Esophagus squamous epithelium (tissue), 4 donors: Measurements from ENCODE around the gene MGAT4C.

Experiments used
- POLR2A ChIP-seq, 4 donors: fragments of 450-650 bp; IDR thresholded peaks; one replicate each; pipeline ENCODE4 v1.6.1; 2017; ENCODE audit warnings: antibody characterized with exemption in 4 of 4, mild to moderate bottlenecking in 4 of 4, moderate library complexity in 3 of 4
- TF ChIP-seq, protein P1 (sequence below), 6 experiments: fragments of 450-650 bp in 4 of 6; fragments of 200-600 bp in 2 of 6; sonication (generic) in 2 of 6; IDR thresholded peaks; one replicate each; pipeline ENCODE4 v1.5.1; 2016 to 2019; ENCODE audit warnings: antibody characterized with exemption in 6 of 6, mild to moderate bottlenecking in 4 of 6, moderate library complexity in 4 of 6

DNA sequence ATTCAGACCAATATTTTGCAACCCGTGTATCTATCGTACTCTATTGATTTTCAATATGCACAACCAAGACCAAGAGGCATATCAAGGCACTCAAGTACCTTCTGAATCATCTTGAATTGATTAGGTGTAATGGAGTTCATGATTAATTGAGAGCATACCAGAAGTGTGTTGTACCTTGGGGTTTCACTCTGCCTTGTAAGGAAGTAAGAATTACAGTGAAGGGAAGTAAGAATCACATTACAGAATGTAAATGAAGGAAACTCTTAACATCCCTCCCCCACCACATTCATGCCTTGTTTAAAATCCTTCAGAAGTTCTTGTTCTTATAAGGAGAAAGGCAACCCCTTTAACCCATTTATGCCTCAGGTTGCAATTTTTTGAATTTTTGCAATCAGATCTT, 5.4 kb upstream of the MGAT4C start:
- TF ChIP-seq, protein P1, sequence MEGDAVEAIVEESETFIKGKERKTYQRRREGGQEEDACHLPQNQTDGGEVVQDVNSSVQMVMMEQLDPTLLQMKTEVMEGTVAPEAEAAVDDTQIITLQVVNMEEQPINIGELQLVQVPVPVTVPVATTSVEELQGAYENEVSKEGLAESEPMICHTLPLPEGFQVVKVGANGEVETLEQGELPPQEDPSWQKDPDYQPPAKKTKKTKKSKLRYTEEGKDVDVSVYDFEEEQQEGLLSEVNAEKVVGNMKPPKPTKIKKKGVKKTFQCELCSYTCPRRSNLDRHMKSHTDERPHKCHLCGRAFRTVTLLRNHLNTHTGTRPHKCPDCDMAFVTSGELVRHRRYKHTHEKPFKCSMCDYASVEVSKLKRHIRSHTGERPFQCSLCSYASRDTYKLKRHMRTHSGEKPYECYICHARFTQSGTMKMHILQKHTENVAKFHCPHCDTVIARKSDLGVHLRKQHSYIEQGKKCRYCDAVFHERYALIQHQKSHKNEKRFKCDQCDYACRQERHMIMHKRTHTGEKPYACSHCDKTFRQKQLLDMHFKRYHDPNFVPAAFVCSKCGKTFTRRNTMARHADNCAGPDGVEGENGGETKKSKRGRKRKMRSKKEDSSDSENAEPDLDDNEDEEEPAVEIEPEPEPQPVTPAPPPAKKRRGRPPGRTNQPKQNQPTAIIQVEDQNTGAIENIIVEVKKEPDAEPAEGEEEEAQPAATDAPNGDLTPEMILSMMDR (IDR thresholded peaks at IDR 0.05): no peak
- TF ChIP-seq POLR2A (IDR thresholded peaks at IDR 0.05): no peak
